SU-DHL-6 (cell line): ENCODE results near the gene SEL1L2.

Source experiments
- H2AFZ ChIP-seq: fragments of 200-600 bp; sonication (generic); 2 replicates; pipeline ENCODE4 v1.6.1; 2014; ENCODE audit warnings: low read depth, mild to moderate bottlenecking, moderate library complexity, mixed read lengths, antibody characterized with exemption, low read length; ENCODE audit not compliant: severe bottlenecking
- H3F3A ChIP-seq: fragments of 200-600 bp; shearing (Covaris generic); 2 replicates; pipeline ENCODE4 v1.6.0; 2016; ENCODE audit warnings: antibody characterized with exemption, mild to moderate bottlenecking; ENCODE audit not compliant: insufficient read depth
- H3K27ac ChIP-seq: fragments of 200-600 bp; sonication (generic); 2 replicates; pipeline ENCODE4 v1.5.1; 2016; ENCODE audit warnings: low read depth, mild to moderate bottlenecking, low read length, moderate library complexity, mixed read lengths
- H3K27me3 ChIP-seq: fragments of 200-600 bp; sonication (generic), shearing (Covaris generic); 2 replicates; pipeline ENCODE4 v1.6.0; 2014; ENCODE audit warnings: mild to moderate bottlenecking, low read length
- H3K36me3 ChIP-seq: fragments of 200-600 bp; sonication (generic); 2 replicates; pipeline ENCODE4 v1.6.1; 2014; ENCODE audit warnings: mild to moderate bottlenecking, low read length, mixed read lengths
- H3K4me2 ChIP-seq: fragments of 300-600, 200-600 bp; shearing (Covaris generic), sonication (generic); 2 replicates; pipeline ENCODE4 v1.6.0; 2014; ENCODE audit warnings: low read length, low read depth, mild to moderate bottlenecking; ENCODE audit not compliant: poor library complexity, severe bottlenecking
- H3K4me3 ChIP-seq: fragments of 200-600 bp; sonication (generic); 2 replicates; pipeline ENCODE4 v1.5.1; 2014; ENCODE audit warnings: antibody characterized with exemption, low read length, mild to moderate bottlenecking, mixed read lengths; ENCODE audit not compliant: insufficient read depth, poor library complexity, severe bottlenecking
- H3K79me2 ChIP-seq: fragments of 200-600 bp; sonication (generic); 2 replicates; pipeline ENCODE4 v1.6.1; 2014; ENCODE audit warnings: mild to moderate bottlenecking, low read length, moderate library complexity; ENCODE audit not compliant: insufficient read depth
- H3K9ac ChIP-seq: fragments of 200-600 bp; sonication (generic); 2 replicates; pipeline ENCODE4 v1.7.0; 2014; ENCODE audit warnings: mild to moderate bottlenecking, low read length
- H3K9me2 ChIP-seq: fragments of 200-600 bp; sonication (generic); replicated peaks from 2 replicates; pipeline ENCODE4 v1.6.1; 2014; ENCODE audit warnings: low read length; ENCODE audit not compliant: insufficient read depth
- H3K9me3 ChIP-seq: fragments of 200-600 bp; sonication (generic); 2 replicates; pipeline ENCODE4 v1.6.1; 2014; ENCODE audit warnings: low read length, mixed read lengths; ENCODE audit not compliant: insufficient read depth
- H4K20me1 ChIP-seq: fragments of 200-600 bp; sonication (generic); 2 replicates; pipeline ENCODE4 v1.6.1; 2014; ENCODE audit warnings: low read depth, mild to moderate bottlenecking, antibody characterized with exemption, low read length, moderate library complexity, mixed read lengths
- CTCF ChIP-seq: fragments of 200-600 bp; sonication (generic); IDR thresholded peaks from one replicate; pipeline ENCODE4 v1.5.1; 2017; ENCODE audit warnings: antibody characterized with exemption, mild to moderate bottlenecking, low read length, moderate library complexity; ENCODE audit not compliant: insufficient read depth, poor library complexity, severe bottlenecking
- EZH2phosphoT487 ChIP-seq: fragments of 200-600 bp; sonication (generic), shearing (Covaris generic); conservative IDR thresholded peaks from 2 replicates; pipeline ENCODE4 v1.6.1; 2018; ENCODE audit warnings: mild to moderate bottlenecking, antibody characterized with exemption, low read length, moderate library complexity, mixed read lengths

SEL1L2 gene

GRCh38 chr20:13800728-13801134, 189.7 kb downstream of the SEL1L2 start:
- Histone ChIP-seq H2AFZ (no peak overlapping the region), H3K9me2 (no peaks in the 10 kb centered on the region), H3K27ac (no peak overlapping the region), H3K36me3 (peaks cover 28% of the 10 kb centered on the region), H4K20me1 (no peaks in the 10 kb centered on the region), H3K9ac (no peak overlapping the region), H3K4me2 (no peak overlapping the region), H3K9me3 (no peaks in the 10 kb centered on the region), H3K79me2 (no peaks in the 10 kb centered on the region), H3F3A (no peaks in the 10 kb centered on the region), H3K27me3 (no peaks in the 10 kb centered on the region), H3K4me3 (no peak overlapping the region)
- TF ChIP-seq CTCF = no peak
- no peak for TF ChIP-seq EZH2phosphoT487

- Histone ChIP-seq H4K20me1 (no peaks in the 10 kb centered on the region), H3K9ac (no peak overlapping the region), H3K9me2 (no peaks in the 10 kb centered on the region), H3K4me3 (no peak overlapping the region), H3K79me2 (no peaks in the 10 kb centered on the region), H3F3A (no peaks in the 10 kb centered on the region), H3K9me3 (no peaks in the 10 kb centered on the region), H3K4me2 (no peak overlapping the region), H3K27me3 (no peaks in the 10 kb centered on the region), H2AFZ (no peak overlapping the region), H3K36me3 (peaks cover 28% of the 10 kb centered on the region), H3K27ac (no peak overlapping the region)
- TF ChIP-seq EZH2phosphoT487 = no peak
- no peak for TF ChIP-seq CTCF
These were observed 190.4 kb downstream of the SEL1L2 start for GRCh38 chr20:13799974-13800373.
